ENCODE measurements around the gene B4GALT5. TPM values are rescaled to one million over a fixed set of nuclear protein-coding genes. Genes with fewer than 3 reads are reported as not detected.

Gene B4GALT5
- total RNA-seq, 3 donors from 2014 or later = 16.8 to 33.8 (median 22.1) TPM

DNA sequence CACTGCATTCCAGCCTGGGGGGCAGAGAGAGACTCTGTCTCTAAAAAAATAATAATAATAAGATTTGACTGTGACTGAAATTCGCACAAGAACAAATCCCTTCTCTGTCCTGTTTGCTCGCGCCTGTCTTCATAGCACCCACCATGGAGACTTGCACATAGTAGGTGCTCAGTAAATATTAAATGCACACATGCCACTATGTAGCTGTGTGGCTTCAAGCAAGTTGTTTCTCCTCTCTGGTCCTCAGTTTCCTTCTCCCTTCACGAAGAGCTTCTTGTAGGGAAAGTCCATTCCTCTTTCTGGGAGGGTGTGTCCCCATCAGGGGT is 130.4 kb downstream of the B4GALT5 start:
- intact Hi-C loops (cut with DNase I; ENCODE audit: low total_unique reads) = no loop called here
- Histone ChIP-seq H3K27ac (no peak overlapping the region), H3K4me1 (no peaks in the 10 kb centered on the region), H3K9me3 (no peaks in the 10 kb centered on the region), H3K27me3 (no peaks in the 10 kb centered on the region), H3K4me3 (no peak overlapping the region), H3K36me3 (no peaks in the 10 kb centered on the region)
- no peak for DNase-seq (ENCODE audit: low spot score in 2 of 2)
- TF ChIP-seq POLR2A (IDR thresholded peaks at IDR 0.05) = no peak
- no peak for TF ChIP-seq POLR2AphosphoS5 (IDR thresholded peaks at IDR 0.05)
- TF ChIP-seq, protein P1, sequence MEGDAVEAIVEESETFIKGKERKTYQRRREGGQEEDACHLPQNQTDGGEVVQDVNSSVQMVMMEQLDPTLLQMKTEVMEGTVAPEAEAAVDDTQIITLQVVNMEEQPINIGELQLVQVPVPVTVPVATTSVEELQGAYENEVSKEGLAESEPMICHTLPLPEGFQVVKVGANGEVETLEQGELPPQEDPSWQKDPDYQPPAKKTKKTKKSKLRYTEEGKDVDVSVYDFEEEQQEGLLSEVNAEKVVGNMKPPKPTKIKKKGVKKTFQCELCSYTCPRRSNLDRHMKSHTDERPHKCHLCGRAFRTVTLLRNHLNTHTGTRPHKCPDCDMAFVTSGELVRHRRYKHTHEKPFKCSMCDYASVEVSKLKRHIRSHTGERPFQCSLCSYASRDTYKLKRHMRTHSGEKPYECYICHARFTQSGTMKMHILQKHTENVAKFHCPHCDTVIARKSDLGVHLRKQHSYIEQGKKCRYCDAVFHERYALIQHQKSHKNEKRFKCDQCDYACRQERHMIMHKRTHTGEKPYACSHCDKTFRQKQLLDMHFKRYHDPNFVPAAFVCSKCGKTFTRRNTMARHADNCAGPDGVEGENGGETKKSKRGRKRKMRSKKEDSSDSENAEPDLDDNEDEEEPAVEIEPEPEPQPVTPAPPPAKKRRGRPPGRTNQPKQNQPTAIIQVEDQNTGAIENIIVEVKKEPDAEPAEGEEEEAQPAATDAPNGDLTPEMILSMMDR (IDR thresholded peaks at IDR 0.05) = no peak

Other genes starting within 250 kb of the B4GALT5 start
- 10 to 100 TPM in 1 of 3 donors, 1 to 10 TPM in 2; 3.9 to 21.8 (median 5.1) TPM for gene KCNB1, start 231.2 kb downstream of the B4GALT5 start, total RNA-seq
- gene PTGIS, start 145.7 kb downstream of the B4GALT5 start, total RNA-seq = 10 to 100 TPM; 38.7 to 41.7 (median 41.0) TPM
- 10 to 100 TPM; 11.8 to 13.5 (median 13.3) TPM for gene SLC9A8, start 99.0 kb upstream of the B4GALT5 start, total RNA-seq
- 1 to 10 TPM; 1.8 to 4.6 (median 4.0) TPM for gene SPATA2, start 201.7 kb upstream of the B4GALT5 start, total RNA-seq
- 100 to 1,000 TPM; 224 TPM for gene RNF114, start 222.5 kb upstream of the B4GALT5 start, total RNA-seq

Measured in breast epithelium (tissue), 4 donors.